A549 (cell line): ENCODE measurements around the gene ID3. TPM values are rescaled to one million over a fixed set of nuclear protein-coding genes. Genes with fewer than 3 reads are reported as not detected.

Experiments
- ATAC-seq, 2 experiments: fragments of 200-7000 bp in 1 of 2; fragments of >200 bp in 1 of 2; cut with Nextera tagmentation in 1 of 2; cut with Tn5 transposase in 1 of 2; 3 replicates each; pipeline versions ENCODE4 v1.8.0 to v1.9.1; 2018 to 2020; ENCODE audit warnings: mild to moderate bottlenecking in 1 of 2, moderate library complexity in 1 of 2
- CTCF ChIA-PET: fragments of 300-600 bp; sonication (Branson Sonifier 250); formaldehyde crosslinking; extraction: SDS; loops from one replicate; lab custom pipeline; 2021; ENCODE audit warnings: antibody characterized with exemption, inconsistent platforms; lab: Yijun Ruan, JAX
- POLR2A ChIA-PET: fragments of 350-600 bp; formaldehyde crosslinking; extraction: SDS; loops from one replicate; lab custom pipeline; 2021; ENCODE audit warnings: antibody characterized with exemption, inconsistent platforms; lab: Yijun Ruan, JAX
- DNase-seq, 2 experiments: peaks; one replicate each; pipeline versions ENCODE4 v3.0.0 to v3.0.0-alpha.2; 2011 to 2016; ENCODE audit warnings: low read depth in 1 of 2, low spot score in 1 of 2
- FAIRE-seq: peaks from 2 replicates; lab custom pipeline; 2011; peaks lifted over from hg19 to GRCh38; lab: Jason Lieb, UNC
- H3K27ac ChIP-seq, 2 experiments: fragments of >200 bp; sonication (Bioruptor Twin); formaldehyde crosslinking; 3 replicates each; pipeline ENCODE4 v1.5.1; 2016 to 2017
- H3K4me1 ChIP-seq: fragments of >200 bp; sonication (Bioruptor Twin); formaldehyde crosslinking; 3 replicates; pipeline ENCODE4 v1.6.1; 2016
- H3K4me2 ChIP-seq: fragments of >200 bp; sonication (Bioruptor Twin); formaldehyde crosslinking; 3 replicates; pipeline ENCODE4 v1.6.1; 2016
- H3K4me3 ChIP-seq: fragments of >200 bp; sonication (Bioruptor Twin); formaldehyde crosslinking; 3 replicates; pipeline ENCODE4 v1.5.1; 2016
- H3K9me3 ChIP-seq: fragments of >200 bp; sonication (Bioruptor Twin); formaldehyde crosslinking; 3 replicates; pipeline ENCODE4 v1.6.1; 2016
- BHLHE40 ChIP-seq: IDR thresholded peaks from 2 replicates; pipeline ENCODE4 v1.6.1; 2012; ENCODE audit warnings: low read depth, low read length, inconsistent platforms
- CEBPB ChIP-seq, 2 experiments: fragments of >200 bp in 1 of 2; sonication (Bioruptor Twin) in 1 of 2; formaldehyde crosslinking in 1 of 2; IDR thresholded peaks; 2 replicates each; pipeline ENCODE4 v1.6.1; 2012 to 2016
- EP300 ChIP-seq, 2 experiments: fragments of >200 bp; sonication (Bioruptor Twin); formaldehyde crosslinking; IDR thresholded peaks; 2 replicates in 1 of 2; 3 replicates in 1 of 2; pipeline ENCODE4 v1.6.1; 2016 to 2017
- FOSL2 ChIP-seq, 2 experiments: fragments of 450-650 bp in 1 of 2; fragments of >200 bp in 1 of 2; sonication (Bioruptor Twin) in 1 of 2; formaldehyde crosslinking; IDR thresholded peaks; 2 replicates each; pipeline versions ENCODE4 v1.5.0 to v1.6.1; 2016 to 2020; ENCODE audit warnings: mild to moderate bottlenecking in 1 of 2, moderate library complexity in 1 of 2
- HDAC2 ChIP-seq: fragments of 200-600 bp; sonication (generic); IDR thresholded peaks from 2 replicates; pipeline ENCODE4 v1.6.1; 2016
- HOXA7 ChIP-seq: fragments of 250-450 bp; sonication (Bioruptor Pico); IDR thresholded peaks from 2 replicates; pipeline ENCODE4 v1.5.0; 2020; ENCODE audit warnings: mild to moderate bottlenecking, moderate library complexity
- JUN ChIP-seq, 2 experiments: fragments of >200 bp; sonication (Bioruptor Twin); formaldehyde crosslinking; IDR thresholded peaks; 2 replicates in 1 of 2; 3 replicates in 1 of 2; pipeline ENCODE4 v1.6.1; 2016 to 2017
- JUNB ChIP-seq: fragments of >200 bp; sonication (Bioruptor Twin); formaldehyde crosslinking; IDR thresholded peaks from 2 replicates; pipeline ENCODE4 v1.6.1; 2016
- RAD21 ChIP-seq, 2 experiments: fragments of >200 bp in 1 of 2; sonication (Bioruptor Twin) in 1 of 2; formaldehyde crosslinking in 1 of 2; IDR thresholded peaks in 1 of 2; conservative IDR thresholded peaks in 1 of 2; 2 replicates in 1 of 2; 3 replicates in 1 of 2; pipeline ENCODE4 v1.6.1; 2012 to 2018; ENCODE audit warnings: inconsistent platforms in 1 of 2
- RARB ChIP-seq: fragments of 250-450 bp; sonication (Bioruptor Pico); IDR thresholded peaks from 2 replicates; pipeline ENCODE4 v1.8.0; 2021; ENCODE audit warnings: mild to moderate bottlenecking, moderate library complexity
- RCOR1 ChIP-seq: fragments of 150-350 bp; IDR thresholded peaks from 2 replicates; pipeline ENCODE4 v1.6.1; 2014; ENCODE audit warnings: antibody characterized with exemption, low read length, low read depth
- RNF2 ChIP-seq: fragments of 200-600 bp; sonication (generic); IDR thresholded peaks from 2 replicates; pipeline ENCODE4 v1.6.1; 2016; ENCODE audit warnings: low read depth, mild to moderate bottlenecking, antibody characterized with exemption, moderate library complexity, borderline replicate concordance
- ZFP36 ChIP-seq: fragments of 450-650 bp; IDR thresholded peaks from 2 replicates; pipeline ENCODE4 v1.6.1; 2014; ENCODE audit warnings: borderline replicate concordance; ENCODE audit not compliant: partially characterized antibody
- ZNF302 ChIP-seq: fragments of 250-450 bp; sonication (Bioruptor Pico); IDR thresholded peaks from 2 replicates; pipeline ENCODE4 v1.9.0; 2021; ENCODE audit warnings: inconsistent platforms, mild to moderate bottlenecking, moderate library complexity
- WGBS: methylation state at CpG from one replicate; pipeline ENCODE4 v1.1.6; 2017; ENCODE audit errors: missing lambda C conversion rate; 5-methylcytosine and 5-hydroxymethylcytosine counted together
- polyA plus RNA-seq, 4 experiments: library from polyadenylated mRNA; depleted of rRNA in 3 of 4; stranded (reverse); fragments of >200 nt; fragmentation: RNase III in 1 of 4; extraction: RNeasy Plus Mini Kit Qiagen cat#74134 plus additional on column Dnase treatment in 1 of 4; gene quantifications; 2 replicates in 3 of 4; 3 replicates in 1 of 4; pipeline ENCODE4 v1.2.3, GENCODE V29; 2011 to 2017
- TF ChIP-seq, protein P1 (sequence below): fragments of 150-350 bp; IDR thresholded peaks from 2 replicates; pipeline ENCODE4 v1.6.1; 2014; ENCODE audit warnings: low read depth, mild to moderate bottlenecking, low read length
- TF ChIP-seq, protein P2 (sequence below): fragments of 250-450 bp; sonication (Bioruptor Pico); IDR thresholded peaks from 2 replicates; pipeline ENCODE4 v1.5.0; 2020; ENCODE audit warnings: low read depth, mild to moderate bottlenecking, moderate library complexity
- TF ChIP-seq, protein P3 (sequence below): IDR thresholded peaks from 2 replicates; pipeline ENCODE4 v1.6.1; 2012

ID3 gene
- polyA plus RNA-seq, 2 of the 4 experiments (the other 2 are of a cell fraction): 171 to 336 TPM

DNA sequence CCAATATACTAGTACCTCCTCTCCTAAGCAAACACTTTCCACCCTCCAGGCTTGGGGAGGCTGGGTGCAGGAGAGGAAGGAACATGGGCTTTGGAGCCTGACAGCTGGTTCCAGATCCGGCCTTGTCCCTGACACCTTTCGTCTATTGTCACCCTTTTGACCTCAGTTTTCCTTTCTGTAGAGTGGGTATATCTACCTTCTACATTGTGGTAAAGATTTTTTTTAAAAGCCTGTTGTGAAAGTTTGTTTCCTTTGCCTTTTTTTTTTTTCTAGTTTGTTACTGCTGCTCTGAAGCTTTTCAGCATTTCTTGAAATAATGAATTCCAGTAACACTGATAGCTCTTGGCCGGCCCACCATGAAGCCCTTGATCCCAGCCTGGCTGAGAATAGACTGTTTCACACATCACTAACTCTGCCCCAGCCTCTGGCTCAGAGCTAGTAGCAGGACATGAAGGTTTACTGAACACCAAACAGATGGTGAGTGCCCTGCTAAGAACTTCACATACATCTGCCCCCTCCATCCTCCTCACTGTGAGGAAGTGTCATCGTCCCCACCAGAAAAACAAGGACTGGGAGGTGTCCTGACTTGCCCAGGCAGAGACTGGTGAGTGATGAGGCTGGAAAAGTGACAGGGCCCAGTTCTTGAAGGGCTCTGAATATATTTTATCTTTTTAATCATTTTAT, 33.0 kb upstream of the ID3 start (continued):
- TF ChIP-seq, protein P1, sequence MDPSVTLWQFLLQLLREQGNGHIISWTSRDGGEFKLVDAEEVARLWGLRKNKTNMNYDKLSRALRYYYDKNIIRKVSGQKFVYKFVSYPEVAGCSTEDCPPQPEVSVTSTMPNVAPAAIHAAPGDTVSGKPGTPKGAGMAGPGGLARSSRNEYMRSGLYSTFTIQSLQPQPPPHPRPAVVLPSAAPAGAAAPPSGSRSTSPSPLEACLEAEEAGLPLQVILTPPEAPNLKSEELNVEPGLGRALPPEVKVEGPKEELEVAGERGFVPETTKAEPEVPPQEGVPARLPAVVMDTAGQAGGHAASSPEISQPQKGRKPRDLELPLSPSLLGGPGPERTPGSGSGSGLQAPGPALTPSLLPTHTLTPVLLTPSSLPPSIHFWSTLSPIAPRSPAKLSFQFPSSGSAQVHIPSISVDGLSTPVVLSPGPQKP: no peak
- TF ChIP-seq RNF2 (no peak), HOXA7 (CRISPR knock-in tag) (no peak), RCOR1 (no peak), JUN (IDR thresholded peaks at IDR 0.05) (no peak), HDAC2 (peak; percentile 85), ZNF302 (no peak)

DNA sequence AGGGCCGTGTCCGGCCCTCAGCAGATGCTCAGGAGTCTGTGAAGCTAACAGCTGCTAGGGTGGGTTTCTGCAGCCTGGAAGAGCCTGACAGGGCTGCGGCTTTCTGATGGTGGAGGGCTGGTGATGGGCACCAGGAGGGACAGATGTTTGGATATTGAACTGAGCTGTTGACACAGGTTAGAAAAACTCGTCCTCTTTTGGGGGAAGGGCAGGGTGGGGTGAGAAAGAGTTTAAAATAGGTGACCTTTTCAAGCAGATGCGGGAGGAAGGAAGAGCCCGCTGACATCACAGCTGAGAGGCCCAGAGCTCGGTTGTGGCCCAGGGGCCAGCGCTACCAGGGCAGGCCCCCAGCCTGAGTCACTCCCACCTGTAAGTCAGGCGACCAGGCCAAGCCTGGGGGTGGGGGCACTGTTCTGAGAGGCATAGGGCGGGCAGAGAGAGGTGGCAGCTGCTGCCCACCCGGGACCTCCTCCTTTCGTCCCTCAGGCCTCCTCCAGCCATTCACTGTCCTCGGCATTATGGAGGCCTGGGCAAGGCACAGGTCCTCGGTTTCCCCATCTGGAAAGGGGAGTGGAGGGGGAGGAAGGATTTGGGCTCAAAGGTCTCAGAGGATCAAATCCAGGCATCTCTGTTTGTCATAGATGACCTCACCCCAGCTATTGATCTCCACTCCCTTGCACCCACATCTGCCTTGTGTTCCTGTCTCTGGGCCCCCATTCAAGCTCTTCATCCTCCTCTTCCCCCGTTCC, 32.3 kb upstream of the ID3 start:
- H3K9me3 ChIP-seq: no peaks in the 10 kb centered on the region
- peaks cover 96% of the 10 kb centered on the region for H3K4me1 ChIP-seq
- H3K27ac ChIP-seq: peak overlapping the region; percentile 96 to 100
- peak; percentile 78 for ATAC-seq
- H3K4me2 ChIP-seq: peak overlapping the region; percentile 75
- POLR2A ChIA-PET: interaction anchor here (0.6 to 4.7 kb wide), 4 partner anchors 14 to 37 kb away, joined by 8 to 53 read pairs (median 23); partner anchors contain the start of gene ID3
- TF ChIP-seq FOSL2 (IDR thresholded peaks at IDR 0.05) (no peak), FOSL2 (CRISPR knock-in tag; IDR thresholded peaks at IDR 0.05) (peak; percentile 85), CEBPB (IDR thresholded peaks at IDR 0.05) (no peak), EP300 (IDR thresholded peaks at IDR 0.05) (peak; percentile 83 to 85; a peak in 4 of 5 replicates), JUN (IDR thresholded peaks at IDR 0.05) (peak in 1 of 2 experiments; percentile 71; a peak in 4 of 5 replicates), RARB (CRISPR knock-in tag) (no peak), RAD21 (conservative IDR thresholded peaks at IDR 0.05 in 1 of 2, IDR thresholded peaks at IDR 0.05 in 1 of 2) (peak in 1 of 2 experiments; percentile 25; a peak in 2 of 5 replicates), JUNB (peak; percentile 70)
- TF ChIP-seq, protein P2, sequence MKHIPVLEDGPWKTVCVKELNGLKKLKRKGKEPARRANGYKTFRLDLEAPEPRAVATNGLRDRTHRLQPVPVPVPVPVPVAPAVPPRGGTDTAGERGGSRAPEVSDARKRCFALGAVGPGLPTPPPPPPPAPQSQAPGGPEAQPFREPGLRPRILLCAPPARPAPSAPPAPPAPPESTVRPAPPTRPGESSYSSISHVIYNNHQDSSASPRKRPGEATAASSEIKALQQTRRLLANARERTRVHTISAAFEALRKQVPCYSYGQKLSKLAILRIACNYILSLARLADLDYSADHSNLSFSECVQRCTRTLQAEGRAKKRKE (CRISPR knock-in tag): 0 out of 2 replicates have a peak, but pooled peaks have one; percentile 43
- TF ChIP-seq, all 56 proteins: peak for 6
- DNase-seq (peak; percentile 42 to 86), FAIRE-seq (no peak)
- CTCF ChIA-PET: interaction anchor here (1.0 to 12.8 kb wide), 9 partner anchors 8 to 616 kb away, joined by 3 to 143 read pairs (median 4); partner anchors contain the start of gene ID3
- no peak overlapping the region for H3K4me3 ChIP-seq
- 15% methylated on average over 13 of the region's 15 CpGs for WGBS

DNA sequence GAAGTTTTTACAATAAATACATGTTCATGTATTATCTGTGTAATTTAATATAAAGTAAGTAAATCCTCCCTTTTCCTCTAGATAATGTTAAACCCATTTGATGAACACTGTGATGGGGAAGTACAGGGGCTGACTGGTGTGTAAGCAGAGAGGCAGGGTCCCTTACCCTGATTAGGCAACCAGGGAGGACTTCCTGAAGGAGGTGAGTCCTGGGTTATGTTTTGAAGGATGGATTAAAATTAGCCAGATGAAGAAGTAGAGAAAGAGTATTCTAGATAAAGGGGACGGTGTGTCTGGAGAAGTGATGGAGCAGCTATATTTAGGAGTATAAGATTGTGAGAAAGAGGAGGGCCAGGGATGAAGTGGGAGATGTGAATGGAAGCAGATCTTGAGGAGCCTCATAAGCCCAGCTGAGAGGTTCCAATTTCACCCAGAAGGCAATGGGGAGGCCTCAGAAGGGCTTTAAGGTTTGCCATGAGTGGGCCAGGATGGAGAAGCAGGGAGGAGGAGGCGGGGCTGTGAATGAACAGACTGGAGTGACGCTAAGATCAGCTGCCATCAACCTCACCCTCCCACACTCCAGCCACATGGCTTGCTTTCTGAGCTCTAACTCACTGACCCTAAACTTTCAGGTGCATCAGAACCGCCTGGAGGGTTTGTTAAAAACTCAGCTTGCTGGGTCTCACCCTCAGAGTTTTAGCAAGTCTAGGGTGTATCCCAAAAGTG, 30.9 kb upstream of the ID3 start:
- Histone ChIP-seq H3K4me2 (peak overlapping the region; percentile 75; the same call in 1 of the 3 replicates), H3K4me3 (no peak overlapping the region), H3K9me3 (no peaks in the 10 kb centered on the region), H3K27ac (peak overlapping the region; percentile 96 to 100), H3K4me1 (peaks cover 96% of the 10 kb centered on the region)
- CTCF ChIA-PET: interaction anchor here (0.6 to 12.8 kb wide), 4 partner anchors 13 to 94 kb away, joined by 3 to 143 read pairs (median 5); no protein-coding TSS in a partner anchor
- ATAC-seq (no peak), DNase-seq (peak in 1 of 2 experiments; percentile 33), FAIRE-seq (no peak)
- POLR2A ChIA-PET: interaction anchor here (4.6 to 4.7 kb wide), 2 partner anchors 32 to 35 kb away, joined by 31 to 53 read pairs; partner anchors contain the start of gene ID3
- TF ChIP-seq, protein P3, sequence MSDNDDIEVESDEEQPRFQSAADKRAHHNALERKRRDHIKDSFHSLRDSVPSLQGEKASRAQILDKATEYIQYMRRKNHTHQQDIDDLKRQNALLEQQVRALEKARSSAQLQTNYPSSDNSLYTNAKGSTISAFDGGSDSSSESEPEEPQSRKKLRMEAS: peak; percentile 26; the same call in 1 of the 2 replicates
- peak; percentile 91 for TF ChIP-seq ZFP36
- no peak for TF ChIP-seq BHLHE40
- WGBS: 77% methylated on average over 4 of the region's 4 CpGs
